Measurements from ENCODE around the gene C1QA.
A peak's percentile ranks its signal among the peaks of the same experiment; 100 is the strongest.

The C1QA gene

GRCh38 chr1:22676916-22677583 lies 40.6 kb downstream of the C1QA start:
- DNase-seq = no peak

GRCh38 chr1:22677931-22678896 lies 41.8 kb downstream of the C1QA start:
- DNase-seq = peak; percentile 73

GRCh38 chr1:22680726-22681125 lies 44.3 kb downstream of the C1QA start:
- DNase-seq = no peak

GRCh38 chr1:22681556-22682276 lies 45.3 kb downstream of the C1QA start:
- DNase-seq = no peak

DNA sequence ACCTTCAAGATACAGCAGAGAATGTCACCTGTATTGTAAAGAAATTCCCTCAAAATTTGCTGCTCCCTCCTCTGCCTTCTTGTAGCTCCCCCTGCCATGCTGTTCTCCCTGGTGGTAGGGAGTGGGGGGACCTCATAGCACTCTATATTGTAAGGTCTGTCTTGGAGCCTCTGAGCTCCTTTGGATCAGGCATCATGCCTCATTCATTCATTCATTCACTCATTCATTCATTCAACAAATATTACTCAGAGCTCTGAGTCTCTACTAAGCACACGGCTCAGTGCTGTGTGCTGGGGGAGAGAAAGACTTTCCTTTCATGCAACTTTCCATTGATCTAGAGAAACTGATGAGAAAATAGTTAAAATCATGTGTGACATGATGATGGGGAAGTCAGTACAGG lies 47.1 kb downstream of the C1QA start:
- DNase-seq = no peak

DNA sequence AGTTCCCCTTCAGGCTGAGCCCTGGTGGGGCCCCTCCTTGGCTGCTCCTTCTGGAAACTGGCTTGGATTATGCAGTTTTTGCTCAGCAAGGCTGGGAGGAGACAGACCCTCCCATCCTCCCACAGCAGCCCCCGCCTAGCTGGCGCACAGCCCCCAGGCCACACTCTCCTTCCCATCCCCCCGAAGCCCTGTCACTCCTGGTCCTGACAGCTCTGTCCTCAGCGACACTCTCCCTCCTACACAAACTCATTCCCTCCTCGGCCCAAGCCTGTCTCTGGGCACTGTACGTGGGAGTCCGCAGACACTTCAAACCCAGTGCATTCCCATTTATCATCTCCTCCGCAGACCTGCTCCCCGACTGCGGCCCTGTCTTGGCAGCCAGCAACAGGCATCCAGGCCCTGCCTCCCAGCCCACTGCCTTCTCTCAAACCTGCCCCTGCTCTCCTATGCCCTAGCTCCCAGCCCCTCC lies 49.2 kb downstream of the C1QA start:
- peak; percentile 89 for DNase-seq

- no peak for DNase-seq
Observed at GRCh38 chr1:22687191-22687590, 50.8 kb downstream of the C1QA start.

GRCh38 chr1:22688466-22688865 lies 52.0 kb downstream of the C1QA start:
- DNase-seq = no peak

Measured in right hindlimb (tissue), 1 donor.